HCT116 (cell line): ENCODE data around the gene COBL. TPM values are rescaled to one million over a fixed set of nuclear protein-coding genes. Genes with fewer than 3 reads are reported as not detected.
A peak's percentile ranks its signal among the peaks of the same experiment; 100 is the strongest.

Experiments
- ATAC-seq: fragments of 200-7000 bp; cut with Tn5 transposase; 2 replicates; pipeline ENCODE4 v1.9.1; 2020; ENCODE audit warnings: mild to moderate bottlenecking, moderate library complexity
- BruUV-seq: library from RNA; stranded (reverse); fragments of 400-500 nt; replicated peaks from 2 replicates; lab custom pipeline; 2021; lab: Mats Ljungman, UMichigan
- CTCF ChIA-PET: fragments of 300-600 bp; sonication (Branson Sonifier 250); formaldehyde crosslinking; loops from one replicate; lab custom pipeline; 2021; ENCODE audit warnings: antibody characterized with exemption; lab: Charles Lee
- POLR2A ChIA-PET: fragments of 300-600, 350-600 bp; sonication (Branson Sonifier 250); formaldehyde crosslinking; loops from one replicate; lab custom pipeline; 2021; ENCODE audit warnings: antibody characterized with exemption; lab: Charles Lee
- RAD21 ChIA-PET, 2 experiments: fragments of 300-600 bp; sonication (Branson Sonifier 250); formaldehyde crosslinking; loops; one replicate each; lab custom pipeline; 2023; ENCODE audit warnings: low total read pairs in 2 of 2; ENCODE audit not compliant: uncharacterized antibody in 2 of 2, unreplicated experiment in 2 of 2, low non-redundant PET in 1 of 2; lab: Charles Lee
- DNase-seq: peaks from one replicate; pipeline ENCODE4 v3.0.0-alpha.2; 2010; ENCODE audit warnings: low read depth, low spot score
- H2AFZ ChIP-seq: fragments of 200-600 bp; shearing (Covaris generic), sonication (generic); 2 replicates; pipeline ENCODE4 v1.6.1; 2017; ENCODE audit warnings: low read depth, mixed run types, mixed read lengths, antibody characterized with exemption, low read length; ENCODE audit not compliant: poor library complexity, severe bottlenecking
- H3K27ac ChIP-seq: 2 replicates; pipeline ENCODE4 v1.5.1; 2012; ENCODE audit warnings: low read depth, low read length
- H3K27me3 ChIP-seq: fragments of 200-600 bp; sonication (generic); 2 replicates; pipeline ENCODE4 v1.6.1; 2016; ENCODE audit warnings: mixed run types, low read length, mixed read lengths; ENCODE audit not compliant: insufficient read depth
- H3K36me3 ChIP-seq, 2 experiments: fragments of 200-500 bp in 1 of 2; fragments of 200-600 bp in 1 of 2; sonication (Bioruptor generic) in 1 of 2; sonication (generic) in 1 of 2; 2 replicates each; pipeline versions ENCODE4 v1.5.1 to v1.6.1; 2014 to 2016; ENCODE audit warnings: low read length in 2 of 2, inconsistent platforms in 1 of 2, mixed read lengths in 1 of 2, mixed run types in 1 of 2; ENCODE audit not compliant: insufficient read depth in 2 of 2, control insufficient read depth in 1 of 2
- H3K4me1 ChIP-seq, 2 experiments: fragments of 200-600 bp in 1 of 2; sonication (generic) in 1 of 2; 2 replicates each; pipeline versions ENCODE4 v1.5.1 to v1.6.1; 2012 to 2017; ENCODE audit warnings: low read length in 2 of 2, inconsistent platforms in 1 of 2, mild to moderate bottlenecking in 1 of 2, mixed read lengths in 1 of 2, mixed run types in 1 of 2, moderate library complexity in 1 of 2; ENCODE audit not compliant: insufficient read depth in 2 of 2, control insufficient read depth in 1 of 2
- H3K4me2 ChIP-seq: fragments of 200-600 bp; sonication (generic); 2 replicates; pipeline ENCODE4 v1.6.1; 2017; ENCODE audit warnings: mixed run types, low read length, mixed read lengths
- H3K4me3 ChIP-seq, 2 experiments: fragments of 200-600 bp in 1 of 2; sonication (generic) in 1 of 2; replicated peaks in 1 of 2; 2 replicates each; pipeline ENCODE4 v1.5.1; 2011 to 2016; ENCODE audit warnings: low read length in 2 of 2, control low read depth in 1 of 2, low read depth in 1 of 2, mild to moderate bottlenecking in 1 of 2, mixed read lengths in 1 of 2, mixed run types in 1 of 2
- H3K79me2 ChIP-seq: fragments of 200-600 bp; sonication (generic); 2 replicates; pipeline ENCODE4 v1.6.1; 2017; ENCODE audit warnings: mild to moderate bottlenecking, mixed run types, low read length, moderate library complexity, mixed read lengths; ENCODE audit not compliant: insufficient read depth
- H3K9ac ChIP-seq: fragments of 200-600 bp; sonication (generic); 2 replicates; pipeline ENCODE4 v1.6.1; 2016; ENCODE audit warnings: low read length, mixed read lengths
- H3K9me2 ChIP-seq: fragments of 200-600 bp; sonication (generic), shearing (Covaris generic); 2 replicates; pipeline ENCODE4 v1.6.1; 2017; ENCODE audit warnings: mixed run types, mild to moderate bottlenecking, moderate library complexity; ENCODE audit not compliant: insufficient read depth
- H3K9me3 ChIP-seq, 2 experiments: fragments of 200-500 bp in 1 of 2; fragments of 200-600 bp in 1 of 2; sonication (Bioruptor generic) in 1 of 2; sonication (generic) in 1 of 2; 2 replicates each; pipeline ENCODE4 v1.6.1; 2014 to 2017; ENCODE audit warnings: low read length in 2 of 2, mixed read lengths in 2 of 2, inconsistent platforms in 1 of 2, low read depth in 1 of 2, mild to moderate bottlenecking in 1 of 2, mixed run types in 1 of 2, moderate library complexity in 1 of 2; ENCODE audit not compliant: control insufficient read depth in 1 of 2, insufficient read depth in 1 of 2
- H4K20me1 ChIP-seq: fragments of 200-600 bp; sonication (generic), shearing (Covaris generic); 2 replicates; pipeline ENCODE4 v1.6.1; 2017; ENCODE audit warnings: mixed run types, mild to moderate bottlenecking, moderate library complexity; ENCODE audit not compliant: insufficient read depth
- CBX3 ChIP-seq: IDR thresholded peaks from 2 replicates; pipeline ENCODE4 v1.6.1; 2012; ENCODE audit warnings: low read depth
- CTCF ChIP-seq, 3 experiments: fragments of 200-600 bp in 1 of 3; sonication (generic) in 1 of 3; IDR thresholded peaks in 2 of 3; conservative IDR thresholded peaks in 1 of 3; 2 replicates each; pipeline ENCODE4 v1.5.1; 2012 to 2017; ENCODE audit warnings: low read depth in 2 of 3, low read length in 2 of 3, antibody characterized with exemption in 1 of 3, borderline replicate concordance in 1 of 3, control low read depth in 1 of 3, mild to moderate bottlenecking in 1 of 3, mixed read lengths in 1 of 3, mixed run types in 1 of 3, moderate library complexity in 1 of 3; ENCODE audit not compliant: insufficient read depth in 1 of 3
- EGR1 ChIP-seq: IDR thresholded peaks from 2 replicates; pipeline ENCODE4 v1.6.1; 2012; ENCODE audit warnings: low read depth
- EZH2phosphoT487 ChIP-seq: fragments of 200-600 bp; IDR thresholded peaks from 2 replicates; pipeline ENCODE4 v1.6.1; 2018; ENCODE audit warnings: antibody characterized with exemption, borderline replicate concordance
- FOSL1 ChIP-seq: IDR thresholded peaks from 2 replicates; pipeline ENCODE4 v1.6.1; 2012; ENCODE audit warnings: low read depth
- MAX ChIP-seq: IDR thresholded peaks from 2 replicates; pipeline ENCODE4 v1.6.1; 2012
- POLR2A ChIP-seq: IDR thresholded peaks from 2 replicates; pipeline ENCODE4 v1.7.0; 2011; ENCODE audit warnings: borderline replicate concordance; ENCODE audit not compliant: insufficient read depth, insufficient read length; ENCODE audit errors: extremely low read depth
- RAD21 ChIP-seq: IDR thresholded peaks from 2 replicates; pipeline ENCODE4 v1.6.1; 2012; ENCODE audit warnings: low read depth, mild to moderate bottlenecking
- REST ChIP-seq: IDR thresholded peaks from 2 replicates; pipeline ENCODE4 v1.6.1; 2012; ENCODE audit warnings: low read depth
- TCF7L2 ChIP-seq: IDR thresholded peaks from 2 replicates; pipeline ENCODE4 v1.7.0; 2011; ENCODE audit warnings: borderline replicate concordance, inconsistent platforms; ENCODE audit not compliant: insufficient read depth, insufficient read length; ENCODE audit errors: extremely low read depth
- ZFX ChIP-seq: fragments of 450-650 bp; IDR thresholded peaks from 2 replicates; pipeline ENCODE4 v1.6.1; 2017
- intact Hi-C: fragments of 100-400 bp; cut with micrococcal nuclease; formaldehyde crosslinking; loops from 2 replicates; pipeline ENCODE4 v1.10.0; 2022
- total RNA-seq: library from RNA; stranded (reverse); gene quantifications from one replicate; pipeline ENCODE4 v1.2.1, GENCODE V29; 2021; ENCODE audit not compliant: unreplicated experiment

COBL gene
- total RNA-seq, 1 experiment from 2014 or later = 19.3 TPM

- Histone ChIP-seq H3K4me3 (no peak overlapping the region), H4K20me1 (no peaks in the 10 kb centered on the region), H3K27me3 (no peaks in the 10 kb centered on the region), H2AFZ (no peak overlapping the region), H3K9me2 (no peaks in the 10 kb centered on the region), H3K4me1 (no peaks in the 10 kb centered on the region), H3K9ac (no peak overlapping the region), H3K27ac (no peak overlapping the region), H3K9me3 (no peaks in the 10 kb centered on the region), H3K79me2 (no peaks in the 10 kb centered on the region), H3K36me3 (no peaks in the 10 kb centered on the region), H3K4me2 (no peak overlapping the region)
- DNase-seq = no peak
- RAD21 ChIA-PET = no interaction called here
- peak; percentile 92 for ATAC-seq
- POLR2A ChIA-PET = no interaction called here
- intact Hi-C loops = no loop called here
- BruUV-seq = no TSS peak
- TF ChIP-seq MAX = no peak
- no peak for TF ChIP-seq POLR2A
- TF ChIP-seq CBX3 = no peak
- peak in 2 of 3 experiments; percentile 36 to 44; a peak in 4 of 6 replicates for TF ChIP-seq CTCF (IDR thresholded peaks at IDR 0.05 in 2 of 3, conservative IDR thresholded peaks at IDR 0.05 in 1 of 3; ENCODE audit: borderline replicate concordance in 1 of 3, insufficient read depth in 1 of 3, low read depth in 2 of 3, low read length in 2 of 3)
- CTCF ChIA-PET = interaction anchor here (0.8 to 1.3 kb wide), 5 partner anchors 9 to 561 kb away, joined by 3 to 5 read pairs (median 4); no protein-coding TSS in a partner anchor
These were observed 337.9 kb downstream of the COBL start for GRCh38 chr7:50978633-50979215.

GRCh38 chr7:50977421-50977820 is 339.2 kb downstream of the COBL start:
- H3K36me3 ChIP-seq = no peaks in the 10 kb centered on the region
- ChIA-PET POLR2A (no interaction called here), RAD21 (no interaction called here), CTCF (no interaction called here)
- H3K9me3 ChIP-seq = no peaks in the 10 kb centered on the region
- no peak for TF ChIP-seq EZH2phosphoT487
- TF ChIP-seq TCF7L2 = no peak
- no peak for TF ChIP-seq EGR1
- TF ChIP-seq MAX = no peak
- TF ChIP-seq ZFX = no peak
- TF ChIP-seq FOSL1 = no peak
- no peak for TF ChIP-seq REST
- TF ChIP-seq RAD21 = no peak
- H2AFZ ChIP-seq = no peak overlapping the region
- no peaks in the 10 kb centered on the region for H3K27me3 ChIP-seq
- no peak overlapping the region for H3K9ac ChIP-seq
- no peaks in the 10 kb centered on the region for H3K79me2 ChIP-seq
- H4K20me1 ChIP-seq = no peaks in the 10 kb centered on the region
- H3K27ac ChIP-seq = no peak overlapping the region
- DNase-seq (no peak), ATAC-seq (no peak)
- H3K4me1 ChIP-seq = no peaks in the 10 kb centered on the region
- H3K4me2 ChIP-seq = no peak overlapping the region
- no TSS peak for BruUV-seq
- H3K9me2 ChIP-seq = no peaks in the 10 kb centered on the region
- H3K4me3 ChIP-seq = no peak overlapping the region
- intact Hi-C loops = no loop called here
